Progenitor cell of endocrine pancreas (in vitro differentiated cells): ENCODE data around the gene IFT81. TPM values are rescaled to one million over a fixed set of nuclear protein-coding genes. Genes with fewer than 3 reads are reported as not detected.
"Not testable (repeated sequence)": the region's sequence is repeated elsewhere in the genome, so short reads cannot be mapped to it uniquely, and the experiment has no call there.

Source experiments
- DNase-seq: peaks from one replicate; pipeline ENCODE4 v3.0.0; 2021; ENCODE audit warnings: low spot score; ENCODE audit not compliant: unreplicated experiment
- H3K27ac Mint-ChIP-seq: 2 replicates; pipeline ENCODE4 v1.8.0; 2021; ENCODE audit warnings: mild to moderate bottlenecking, moderate library complexity, mixed read lengths
- H3K27me3 Mint-ChIP-seq: 2 replicates; pipeline ENCODE4 v1.8.0; 2021; ENCODE audit warnings: mixed read lengths
- H3K36me3 Mint-ChIP-seq: 2 replicates; pipeline ENCODE4 v1.8.0; 2022; ENCODE audit warnings: mixed read lengths; ENCODE audit not compliant: insufficient read depth
- H3K4me1 Mint-ChIP-seq: 2 replicates; pipeline ENCODE4 v1.8.0; 2021; ENCODE audit warnings: low read depth, mixed read lengths
- H3K4me3 Mint-ChIP-seq: 2 replicates; pipeline ENCODE4 v1.8.0; 2021; ENCODE audit warnings: low read depth, mild to moderate bottlenecking, moderate library complexity, mixed read lengths
- H3K9me3 Mint-ChIP-seq: 2 replicates; pipeline ENCODE4 v1.8.0; 2021; ENCODE audit warnings: low read depth, mixed read lengths
- total RNA-seq: library from RNA; stranded (reverse); gene quantifications from 2 replicates; pipeline ENCODE4 v1.2.1, GENCODE V29; 2021
- TF ChIP-seq, protein P1 (sequence below): fragments of 200-600 bp; sonication (generic); IDR thresholded peaks from one replicate; pipeline ENCODE4 v1.5.0; 2021; ENCODE audit warnings: antibody characterized with exemption, mild to moderate bottlenecking; ENCODE audit not compliant: unreplicated experiment

IFT81 gene
- total RNA-seq, 1 donor from 2014 or later = 48.7 TPM

DNA sequence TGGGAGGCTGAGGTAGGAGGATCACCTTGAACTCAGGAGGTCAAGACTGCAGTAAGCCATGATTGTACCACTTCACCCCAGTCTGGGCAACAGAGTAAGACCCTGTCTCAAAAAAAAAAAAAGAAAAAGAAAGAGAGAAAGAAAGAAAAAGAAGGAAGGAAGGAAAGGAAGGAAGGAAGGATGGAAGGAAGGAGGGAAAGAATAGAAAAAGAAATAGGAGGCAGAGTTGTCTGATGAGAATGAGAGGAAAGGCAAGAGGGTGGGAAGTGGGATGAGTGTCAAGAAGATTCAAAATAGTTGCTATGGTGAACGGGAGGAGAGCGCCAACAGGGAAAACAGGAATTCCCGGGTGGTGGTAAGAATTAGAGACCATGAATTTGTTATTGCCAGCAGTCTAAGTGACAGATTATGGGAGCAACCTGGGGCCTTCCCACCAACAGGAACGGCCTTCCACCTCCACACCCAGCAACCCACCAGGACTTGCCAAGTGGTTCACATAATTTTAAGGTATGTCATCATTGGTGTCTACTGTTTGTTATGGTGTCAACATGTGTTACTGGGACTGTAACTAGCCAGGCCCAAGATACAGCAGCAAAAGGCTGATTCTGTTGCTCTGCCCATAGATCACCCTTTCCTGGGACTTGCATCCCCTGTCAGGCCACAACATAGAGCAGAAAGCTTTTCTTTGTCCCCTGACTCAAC lies 39.7 kb upstream of the IFT81 start:
- no peaks in the 10 kb centered on the region for H3K36me3 Mint-ChIP-seq
- TF ChIP-seq, protein P1, sequence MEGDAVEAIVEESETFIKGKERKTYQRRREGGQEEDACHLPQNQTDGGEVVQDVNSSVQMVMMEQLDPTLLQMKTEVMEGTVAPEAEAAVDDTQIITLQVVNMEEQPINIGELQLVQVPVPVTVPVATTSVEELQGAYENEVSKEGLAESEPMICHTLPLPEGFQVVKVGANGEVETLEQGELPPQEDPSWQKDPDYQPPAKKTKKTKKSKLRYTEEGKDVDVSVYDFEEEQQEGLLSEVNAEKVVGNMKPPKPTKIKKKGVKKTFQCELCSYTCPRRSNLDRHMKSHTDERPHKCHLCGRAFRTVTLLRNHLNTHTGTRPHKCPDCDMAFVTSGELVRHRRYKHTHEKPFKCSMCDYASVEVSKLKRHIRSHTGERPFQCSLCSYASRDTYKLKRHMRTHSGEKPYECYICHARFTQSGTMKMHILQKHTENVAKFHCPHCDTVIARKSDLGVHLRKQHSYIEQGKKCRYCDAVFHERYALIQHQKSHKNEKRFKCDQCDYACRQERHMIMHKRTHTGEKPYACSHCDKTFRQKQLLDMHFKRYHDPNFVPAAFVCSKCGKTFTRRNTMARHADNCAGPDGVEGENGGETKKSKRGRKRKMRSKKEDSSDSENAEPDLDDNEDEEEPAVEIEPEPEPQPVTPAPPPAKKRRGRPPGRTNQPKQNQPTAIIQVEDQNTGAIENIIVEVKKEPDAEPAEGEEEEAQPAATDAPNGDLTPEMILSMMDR = no peak
- H3K4me1 Mint-ChIP-seq = no peaks in the 10 kb centered on the region
- DNase-seq = no peak
- H3K4me3 Mint-ChIP-seq = no peak overlapping the region
- no peaks in the 10 kb centered on the region for H3K9me3 Mint-ChIP-seq
- H3K27me3 Mint-ChIP-seq = peaks cover 6% of the 10 kb centered on the region
- H3K27ac Mint-ChIP-seq = no peak overlapping the region

GRCh38 chr12:110088216-110088615 lies 35.9 kb upstream of the IFT81 start:
- not testable (repeated sequence) for H3K9me3 Mint-ChIP-seq

GRCh38 chr12:110088936-110089335 lies 35.2 kb upstream of the IFT81 start:
- H3K4me1 Mint-ChIP-seq = peaks cover 9% of the 10 kb centered on the region
- H3K4me3 Mint-ChIP-seq = no peak overlapping the region

More at GRCh38 chr12:110088216-110088615, 35.9 kb upstream of the IFT81 start:
- H3K36me3 Mint-ChIP-seq, H3K27me3 Mint-ChIP-seq, DNase-seq, H3K4me1 Mint-ChIP-seq, H3K4me3 Mint-ChIP-seq, H3K27ac Mint-ChIP-seq: not testable (repeated sequence)

GRCh38 chr12:110090266-110091135 lies 33.7 kb upstream of the IFT81 start:
- Mint-ChIP-seq H3K9me3 (no peaks in the 10 kb centered on the region), H3K4me1 (peaks cover 9% of the 10 kb centered on the region), H3K4me3 (no peak overlapping the region), H3K36me3 (no peaks in the 10 kb centered on the region), H3K27ac (peak overlapping the region; percentile 24), H3K27me3 (peaks cover 6% of the 10 kb centered on the region)
- TF ChIP-seq, protein P1 = no peak
- DNase-seq = no peak

More at GRCh38 chr12:110088936-110089335, 35.2 kb upstream of the IFT81 start:
- H3K9me3 Mint-ChIP-seq = no peaks in the 10 kb centered on the region
- DNase-seq = no peak
- peaks cover 6% of the 10 kb centered on the region for H3K27me3 Mint-ChIP-seq
- no peaks in the 10 kb centered on the region for H3K36me3 Mint-ChIP-seq
- H3K27ac Mint-ChIP-seq = no peak overlapping the region
- TF ChIP-seq, protein P1 = no peak

DNA sequence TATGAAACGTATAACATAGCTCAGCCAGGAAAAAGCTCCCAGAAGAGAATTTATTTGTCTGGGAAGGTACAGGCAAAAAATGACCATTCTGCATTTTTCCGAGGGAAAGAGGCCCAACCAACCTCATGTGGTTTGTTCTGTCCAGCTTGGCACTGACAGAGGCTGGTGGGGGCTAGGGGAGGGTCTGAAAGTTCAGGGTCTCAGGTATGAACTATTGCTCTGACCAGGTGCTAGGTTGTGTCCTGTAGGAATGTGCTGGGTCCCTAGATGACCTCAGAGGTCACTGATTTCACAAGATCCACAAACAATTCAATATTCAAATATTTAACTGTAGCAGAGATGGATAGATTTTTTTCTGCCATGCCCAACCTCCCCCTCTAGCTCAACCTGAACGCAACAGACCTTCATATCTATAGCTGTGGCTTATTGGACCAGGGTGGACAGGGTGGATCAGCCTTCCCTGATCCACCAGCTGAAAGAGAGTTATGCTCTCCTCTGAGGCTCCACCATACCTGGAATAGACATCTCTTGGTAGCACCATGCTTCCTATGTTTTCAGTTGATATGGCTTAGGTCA lies 32.9 kb upstream of the IFT81 start:
- Mint-ChIP-seq H3K9me3 (no peaks in the 10 kb centered on the region), H3K27me3 (peaks cover 6% of the 10 kb centered on the region), H3K4me3 (no peak overlapping the region), H3K36me3 (no peaks in the 10 kb centered on the region), H3K4me1 (peaks cover 9% of the 10 kb centered on the region), H3K27ac (peak overlapping the region; percentile 24)
- no peak for DNase-seq
- TF ChIP-seq, protein P1 = no peak
